AG04449 (cell line): ENCODE measurements around the gene RABL3.
"Not testable (repeated sequence)": the region's sequence is repeated elsewhere in the genome, so short reads cannot be mapped to it uniquely, and the experiment has no call there.

Experiments used
- CTCF ChIA-PET: fragments of 350-600 bp; formaldehyde crosslinking; extraction: SDS; loops from one replicate; lab custom pipeline; 2021; ENCODE audit warnings: antibody characterized with exemption; lab: Yijun Ruan, JAX
- POLR2A ChIA-PET: fragments of 400-600, 350-600 bp; formaldehyde crosslinking; extraction: SDS; loops from one replicate; lab custom pipeline; 2020; ENCODE audit warnings: antibody characterized with exemption, inconsistent platforms; lab: Yijun Ruan, JAX
- DNase-seq: peaks from one replicate; pipeline ENCODE4 v3.0.0-alpha.2; 2010; ENCODE audit warnings: low read depth, low spot score
- H3K4me3 ChIP-seq: 2 replicates; pipeline ENCODE4 v1.5.1; 2011; ENCODE audit warnings: low read depth, mild to moderate bottlenecking, control low read depth, low read length
- TF ChIP-seq, protein P1 (sequence below): IDR thresholded peaks from one replicate; pipeline ENCODE4 v1.5.1; 2011; ENCODE audit warnings: mild to moderate bottlenecking, moderate library complexity, low read length, control low read depth, inconsistent platforms; ENCODE audit not compliant: insufficient read depth; ENCODE audit errors: missing control alignments

Gene RABL3

GRCh38 chr3:120767106-120767505 is 24.8 kb upstream of the RABL3 start:
- no peak for DNase-seq
- TF ChIP-seq, protein P1, sequence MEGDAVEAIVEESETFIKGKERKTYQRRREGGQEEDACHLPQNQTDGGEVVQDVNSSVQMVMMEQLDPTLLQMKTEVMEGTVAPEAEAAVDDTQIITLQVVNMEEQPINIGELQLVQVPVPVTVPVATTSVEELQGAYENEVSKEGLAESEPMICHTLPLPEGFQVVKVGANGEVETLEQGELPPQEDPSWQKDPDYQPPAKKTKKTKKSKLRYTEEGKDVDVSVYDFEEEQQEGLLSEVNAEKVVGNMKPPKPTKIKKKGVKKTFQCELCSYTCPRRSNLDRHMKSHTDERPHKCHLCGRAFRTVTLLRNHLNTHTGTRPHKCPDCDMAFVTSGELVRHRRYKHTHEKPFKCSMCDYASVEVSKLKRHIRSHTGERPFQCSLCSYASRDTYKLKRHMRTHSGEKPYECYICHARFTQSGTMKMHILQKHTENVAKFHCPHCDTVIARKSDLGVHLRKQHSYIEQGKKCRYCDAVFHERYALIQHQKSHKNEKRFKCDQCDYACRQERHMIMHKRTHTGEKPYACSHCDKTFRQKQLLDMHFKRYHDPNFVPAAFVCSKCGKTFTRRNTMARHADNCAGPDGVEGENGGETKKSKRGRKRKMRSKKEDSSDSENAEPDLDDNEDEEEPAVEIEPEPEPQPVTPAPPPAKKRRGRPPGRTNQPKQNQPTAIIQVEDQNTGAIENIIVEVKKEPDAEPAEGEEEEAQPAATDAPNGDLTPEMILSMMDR = no peak
- no peak overlapping the region for H3K4me3 ChIP-seq
- ChIA-PET CTCF (interaction anchor here (1.1 to 3.6 kb wide), 5 partner anchors 8 to 208 kb away, joined by 3 to 28 read pairs (median 6); no protein-coding TSS in a partner anchor), POLR2A (no interaction called here)

GRCh38 chr3:120766576-120766975 is 24.3 kb upstream of the RABL3 start:
- TF ChIP-seq, protein P1 = no peak
- POLR2A ChIA-PET = no interaction called here
- CTCF ChIA-PET = interaction anchor here (1.1 to 3.6 kb wide), 6 partner anchors 9 to 208 kb away, joined by 3 to 28 read pairs (median 7); no protein-coding TSS in a partner anchor
- H3K4me3 ChIP-seq = no peak overlapping the region
- DNase-seq = no peak

DNA sequence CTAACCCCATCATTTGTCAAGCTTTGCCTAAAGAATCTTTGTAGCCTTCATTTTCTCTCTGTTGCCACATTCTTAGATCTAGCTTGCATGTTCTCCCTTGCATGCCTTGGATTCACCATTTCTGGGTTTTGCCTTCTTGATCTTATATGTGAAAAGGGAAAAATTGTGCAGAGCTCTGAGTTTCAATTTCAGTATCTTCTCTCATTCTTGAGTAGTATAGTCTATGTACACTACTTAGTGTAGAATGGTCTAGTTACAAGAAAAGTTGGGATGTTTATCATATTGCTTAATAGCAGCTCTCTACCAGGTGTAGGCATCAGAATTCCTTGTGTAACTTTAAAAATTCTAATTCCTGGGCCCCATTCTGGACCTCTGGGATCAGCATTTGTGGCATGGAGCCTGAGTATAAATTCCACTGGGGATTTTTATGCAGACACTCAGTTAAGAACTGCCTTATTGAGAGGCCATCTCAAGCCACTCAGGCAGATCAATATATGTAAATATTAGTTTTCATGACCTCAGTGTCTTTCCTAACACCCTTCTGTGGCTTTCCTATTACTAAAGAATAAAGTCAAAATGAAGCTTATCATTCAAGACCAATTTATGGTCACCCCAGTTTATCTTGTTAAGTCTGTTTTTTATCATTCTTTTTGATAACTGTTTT is 23.6 kb upstream of the RABL3 start:
- TF ChIP-seq, protein P1 = no peak
- POLR2A ChIA-PET = interaction anchor here (0.6 kb wide), 1 partner anchor 293 kb away, joined by 3 read pairs; no protein-coding TSS in a partner anchor
- CTCF ChIA-PET = interaction anchor here (1.2 to 3.6 kb wide), 5 partner anchors 10 to 207 kb away, joined by 3 to 28 read pairs (median 8); no protein-coding TSS in a partner anchor
- DNase-seq = no peak
- no peak overlapping the region for H3K4me3 ChIP-seq

- DNase-seq = no peak
- TF ChIP-seq, protein P1 = no peak
- H3K4me3 ChIP-seq = no peak overlapping the region
- ChIA-PET CTCF (interaction anchor here (1.8 kb wide), 1 partner anchor 8 kb away, joined by 6 read pairs; no protein-coding TSS in a partner anchor), POLR2A (interaction anchor here (1.1 kb wide), 1 partner anchor 168 kb away, joined by 3 read pairs; the partner anchor contains the start of gene NDUFB4)
Measured at GRCh38 chr3:120764206-120764605, 21.9 kb upstream of the RABL3 start.

- DNase-seq = no peak
- H3K4me3 ChIP-seq = no peak overlapping the region
- ChIA-PET CTCF (interaction anchor here (1.6 to 1.8 kb wide), 3 partner anchors 8 to 203 kb away, joined by 4 to 6 read pairs (median 5); no protein-coding TSS in a partner anchor), POLR2A (interaction anchor here (1.1 kb wide), 1 partner anchor 168 kb away, joined by 3 read pairs; the partner anchor contains the start of gene NDUFB4)
- TF ChIP-seq, protein P1 = no peak
Measured at GRCh38 chr3:120763601-120764000, 21.3 kb upstream of the RABL3 start.

- POLR2A ChIA-PET = no interaction called here
- no peak overlapping the region for H3K4me3 ChIP-seq
- TF ChIP-seq, protein P1 = no peak
- no peak for DNase-seq
- CTCF ChIA-PET = interaction anchor here (1.6 to 1.8 kb wide), 4 partner anchors 9 to 202 kb away, joined by 4 to 8 read pairs (median 6); no protein-coding TSS in a partner anchor
Measured at GRCh38 chr3:120762615-120763014, 20.3 kb upstream of the RABL3 start.

DNA sequence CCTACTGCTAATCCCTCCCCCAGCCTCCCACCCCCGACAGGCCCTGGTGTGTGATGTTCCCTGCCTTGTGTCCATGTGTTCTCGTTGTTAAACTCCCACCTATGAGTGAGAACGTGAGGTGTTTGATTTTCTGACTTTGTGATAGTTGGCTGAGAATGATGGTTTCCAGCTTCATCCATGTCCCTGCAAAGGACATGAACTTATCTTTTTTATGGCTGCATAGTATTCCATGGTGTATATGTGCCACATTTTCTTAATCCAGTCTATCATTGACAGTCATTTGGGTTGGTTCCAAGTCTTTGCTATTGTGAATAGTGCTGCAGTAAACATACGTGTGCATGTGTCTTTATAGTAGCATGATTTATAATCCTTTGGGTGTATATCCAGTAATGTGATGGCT is 16.2 kb upstream of the RABL3 start:
- DNase-seq, H3K4me3 ChIP-seq, CTCF ChIA-PET, POLR2A ChIA-PET: not testable (repeated sequence)
